H1 (cell line): Measurements from ENCODE around the gene MAF. TPM values are rescaled to one million over a fixed set of nuclear protein-coding genes. Genes with fewer than 3 reads are reported as not detected.
A peak's percentile ranks its signal among the peaks of the same experiment; 100 is the strongest.

Experiments used
- CTCF ChIA-PET: fragments of 300-600 bp; sonication (Branson Sonifier 250); formaldehyde crosslinking; loops from one replicate; lab custom pipeline; 2021; ENCODE audit not compliant: partially characterized antibody; lab: Charles Lee
- POLR2A ChIA-PET: fragments of 300-600 bp; sonication (Branson Sonifier 250); formaldehyde crosslinking; loops from one replicate; lab custom pipeline; 2021; ENCODE audit warnings: inconsistent platforms; ENCODE audit not compliant: partially characterized antibody; lab: Charles Lee
- DNase-seq, 2 experiments: peaks; one replicate each; pipeline versions ENCODE4 v3.0.0 to v3.0.0-alpha.2; 2010 to 2022; ENCODE audit warnings: low spot score in 2 of 2, low read depth in 1 of 2, mixed read lengths in 1 of 2
- FAIRE-seq: peaks from 2 replicates; lab custom pipeline; 2011; peaks lifted over from hg19 to GRCh38; lab: Jason Lieb, UNC
- H2AFZ ChIP-seq: 2 replicates; pipeline ENCODE4 v1.8.1; 2012; ENCODE audit warnings: low read length, inconsistent platforms
- H2AK5ac ChIP-seq: 2 replicates; pipeline ENCODE4 v1.6.1; 2013; ENCODE audit warnings: low read depth, low read length
- H2BK120ac ChIP-seq: replicated peaks from 2 replicates; pipeline ENCODE3; 2013; ENCODE audit warnings: low read depth, low read length, inconsistent platforms
- H2BK12ac ChIP-seq: 2 replicates; pipeline ENCODE4 v1.6.1; 2013; ENCODE audit warnings: low read depth, low read length
- H2BK15ac ChIP-seq: 2 replicates; pipeline ENCODE4 v1.6.1; 2013; ENCODE audit warnings: low read length
- H2BK20ac ChIP-seq: 2 replicates; pipeline ENCODE4 v1.6.1; 2013; ENCODE audit warnings: low read length
- H2BK5ac ChIP-seq: 2 replicates; pipeline ENCODE4 v1.6.1; 2013; ENCODE audit warnings: low read depth, low read length
- H3K14ac ChIP-seq: 2 replicates; pipeline ENCODE4 v1.6.1; 2013; ENCODE audit warnings: inconsistent platforms; ENCODE audit not compliant: insufficient read length
- H3K18ac ChIP-seq: 2 replicates; pipeline ENCODE4 v1.6.1; 2013; ENCODE audit warnings: low read length; ENCODE audit errors: extremely low read depth
- H3K23ac ChIP-seq: 2 replicates; pipeline ENCODE4 v1.6.1; 2013; ENCODE audit warnings: inconsistent platforms; ENCODE audit not compliant: insufficient read length
- H3K23me2 ChIP-seq: 2 replicates; pipeline ENCODE4 v1.6.1; 2013; ENCODE audit warnings: low read depth, low read length
- H3K27ac ChIP-seq: 2 replicates; pipeline ENCODE4 v1.6.1; 2011; ENCODE audit warnings: low read depth, low read length, inconsistent platforms
- H3K27me3 ChIP-seq, 4 experiments: replicated peaks in 1 of 4; 1 replicate in 1 of 4; 2 replicates in 3 of 4; pipeline versions ENCODE4 v1.6.1 to v1.8.1; 2011 to 2013; ENCODE audit warnings: low read length in 3 of 4, mild to moderate bottlenecking in 3 of 4, inconsistent platforms in 2 of 4, mixed read lengths in 2 of 4, moderate library complexity in 1 of 4; ENCODE audit not compliant: control insufficient read depth in 3 of 4, insufficient read depth in 3 of 4; ENCODE audit errors: extremely low read depth in 1 of 4
- H3K36me3 ChIP-seq, 4 experiments: 2 replicates each; pipeline versions ENCODE4 v1.6.1 to v1.8.1; 2011 to 2013; ENCODE audit warnings: mild to moderate bottlenecking in 4 of 4, low read length in 3 of 4, moderate library complexity in 2 of 4, control low read depth in 1 of 4, inconsistent platforms in 1 of 4; ENCODE audit not compliant: insufficient read depth in 4 of 4, control insufficient read depth in 2 of 4
- H3K4ac ChIP-seq: replicated peaks from 2 replicates; pipeline ENCODE3; 2013; ENCODE audit warnings: low read length, low read depth, mixed read lengths, inconsistent platforms; ENCODE audit not compliant: insufficient read length
- H3K4me1 ChIP-seq, 4 experiments: replicated peaks in 1 of 4; 1 replicate in 1 of 4; 2 replicates in 3 of 4; pipeline versions ENCODE4 v1.6.1 to v1.8.1; 2011 to 2013; ENCODE audit warnings: low read length in 3 of 4, inconsistent platforms in 2 of 4, mixed read lengths in 1 of 4; ENCODE audit not compliant: insufficient read depth in 4 of 4, control insufficient read depth in 3 of 4
- H3K4me2 ChIP-seq, 2 experiments: 2 replicates each; pipeline versions ENCODE4 v1.6.1 to v1.8.1; 2011 to 2013; ENCODE audit warnings: low read depth in 2 of 2, low read length in 2 of 2, control low read depth in 1 of 2, inconsistent platforms in 1 of 2, mild to moderate bottlenecking in 1 of 2; ENCODE audit not compliant: insufficient read depth in 1 of 2
- H3K4me3 ChIP-seq, 4 experiments: fragments of 200-600, 300-600 bp in 1 of 4; sonication (generic), shearing (Covaris generic), sonication (Bioruptor Twin) in 1 of 4; 2 replicates each; pipeline versions ENCODE4 v1.5.1 to v1.8.1; 2011 to 2016; ENCODE audit warnings: low read length in 4 of 4, low read depth in 3 of 4, control low read depth in 2 of 4, inconsistent platforms in 2 of 4, mild to moderate bottlenecking in 2 of 4, mixed read lengths in 1 of 4, moderate library complexity in 1 of 4; ENCODE audit not compliant: insufficient read depth in 2 of 4; ENCODE audit errors: extremely low read depth in 1 of 4
- H3K56ac ChIP-seq: replicated peaks from 2 replicates; pipeline ENCODE3; 2013; ENCODE audit warnings: low read depth, mild to moderate bottlenecking, mixed read lengths, low read length, inconsistent platforms; ENCODE audit not compliant: insufficient read length
- H3K79me1 ChIP-seq: 2 replicates; pipeline ENCODE4 v1.6.1; 2013; ENCODE audit warnings: low read depth, low read length, control low read depth
- H3K79me2 ChIP-seq, 2 experiments: 2 replicates each; pipeline versions ENCODE4 v1.6.1 to v1.8.1; 2012 to 2013; ENCODE audit warnings: low read length in 2 of 2, mild to moderate bottlenecking in 2 of 2, inconsistent platforms in 1 of 2; ENCODE audit not compliant: insufficient read depth in 2 of 2, control insufficient read depth in 1 of 2
- H3K9ac ChIP-seq, 4 experiments: replicated peaks in 1 of 4; 1 replicate in 1 of 4; 2 replicates in 3 of 4; pipeline versions ENCODE4 v1.6.1 to v1.8.1; 2011 to 2013; ENCODE audit warnings: low read depth in 3 of 4, low read length in 3 of 4, control low read depth in 2 of 4, mild to moderate bottlenecking in 2 of 4, moderate library complexity in 2 of 4, inconsistent platforms in 1 of 4; ENCODE audit errors: extremely low read depth in 1 of 4
- H3K9me3 ChIP-seq, 2 experiments: 2 replicates each; pipeline versions ENCODE4 v1.6.1 to v1.8.1; 2012 to 2013; ENCODE audit warnings: mild to moderate bottlenecking in 2 of 2, moderate library complexity in 2 of 2, control low read depth in 1 of 2, inconsistent platforms in 1 of 2, low read depth in 1 of 2, low read length in 1 of 2, mixed read lengths in 1 of 2; ENCODE audit not compliant: insufficient read depth in 2 of 2
- H4K20me1 ChIP-seq, 2 experiments: replicated peaks in 1 of 2; 2 replicates each; pipeline versions ENCODE3 to v1.8.1; 2011 to 2013; ENCODE audit warnings: inconsistent platforms in 2 of 2, low read length in 2 of 2, mild to moderate bottlenecking in 1 of 2; ENCODE audit not compliant: insufficient read depth in 2 of 2, control insufficient read depth in 1 of 2
- H4K5ac ChIP-seq: 2 replicates; pipeline ENCODE4 v1.6.1; 2013; ENCODE audit warnings: low read length, low read depth, mixed read lengths, inconsistent platforms; ENCODE audit not compliant: insufficient read length
- H4K8ac ChIP-seq: 2 replicates; pipeline ENCODE4 v1.8.0; 2013; ENCODE audit warnings: mild to moderate bottlenecking, moderate library complexity, low read length, inconsistent platforms; ENCODE audit not compliant: insufficient read depth; ENCODE audit errors: extremely low read depth
- H4K91ac ChIP-seq: replicated peaks from 2 replicates; pipeline ENCODE3; 2013; ENCODE audit warnings: low read length, mixed read lengths, inconsistent platforms; ENCODE audit not compliant: insufficient read length
- E2F6 ChIP-seq: IDR thresholded peaks from 2 replicates; pipeline ENCODE4 v1.6.1; 2012; ENCODE audit warnings: inconsistent platforms
- RBBP5 ChIP-seq: IDR thresholded peaks from 2 replicates; pipeline ENCODE4 v1.7.1; 2012; ENCODE audit warnings: low read depth, mild to moderate bottlenecking, inconsistent platforms, low read length, moderate library complexity, borderline replicate concordance
- TAF1 ChIP-seq: IDR thresholded peaks from 2 replicates; pipeline ENCODE4 v1.6.1; 2011; ENCODE audit warnings: mild to moderate bottlenecking, low read depth, low read length
- TBP ChIP-seq: IDR thresholded peaks from 2 replicates; pipeline ENCODE4 v1.6.1; 2011; ENCODE audit warnings: low read depth, low read length, improper control_type of control experiment
- WGBS, 2 experiments: shearing (Covaris generic) in 1 of 2; methylation state at CpG; one replicate each; pipeline versions ENCODE4 v1.1.6 to v1.1.7; 2013 to 2015; ENCODE audit warnings: low lambda C conversion rate in 2 of 2, mixed read lengths in 2 of 2, inconsistent platforms in 1 of 2, low coverage in 1 of 2, missing lambda C conversion rate in 1 of 2; ENCODE audit not compliant: insufficient replicate concordance in 2 of 2, insufficient coverage in 1 of 2, insufficient read length in 1 of 2; ENCODE audit errors: extremely low coverage in 1 of 2, missing lambda C conversion rate in 1 of 2; 5-methylcytosine and 5-hydroxymethylcytosine counted together
- polyA plus RNA-seq, 7 experiments: library from polyadenylated mRNA; depleted of rRNA in 3 of 7; stranded (reverse) in 5 of 7; unstranded in 2 of 7; fragments of >200 nt in 5 of 7; fragments of 200-250 nt in 2 of 7; gene quantifications; 1 replicate in 5 of 7; 2 replicates in 1 of 7; 4 replicates in 1 of 7; pipeline versions ENCODE4 v1.2.1 to v1.2.3, GENCODE V29; 2011 to 2013; ENCODE audit warnings: missing spikeins in 2 of 7, mixed read lengths in 2 of 7
- total RNA-seq: library from RNA; stranded (reverse); fragmentation: NEBNext Ultra II Directional; extraction: Animal tissue kit (Norgen Biotek cat#: 25700); gene quantifications from 2 replicates; pipeline ENCODE4 v1.2.1, GENCODE V29; 2021
- TF ChIP-seq, protein P1 (sequence below): IDR thresholded peaks from 2 replicates; pipeline ENCODE4 v1.6.1; 2011; ENCODE audit warnings: low read depth, mild to moderate bottlenecking, low read length; ENCODE audit not compliant: insufficient read depth

The MAF gene
- total and polyA plus RNA-seq, 2 of the 8 experiments (the other 6 are each of a cell fraction or from before 2014, with no cell fraction given): 1.3 to 2.7 TPM

DNA sequence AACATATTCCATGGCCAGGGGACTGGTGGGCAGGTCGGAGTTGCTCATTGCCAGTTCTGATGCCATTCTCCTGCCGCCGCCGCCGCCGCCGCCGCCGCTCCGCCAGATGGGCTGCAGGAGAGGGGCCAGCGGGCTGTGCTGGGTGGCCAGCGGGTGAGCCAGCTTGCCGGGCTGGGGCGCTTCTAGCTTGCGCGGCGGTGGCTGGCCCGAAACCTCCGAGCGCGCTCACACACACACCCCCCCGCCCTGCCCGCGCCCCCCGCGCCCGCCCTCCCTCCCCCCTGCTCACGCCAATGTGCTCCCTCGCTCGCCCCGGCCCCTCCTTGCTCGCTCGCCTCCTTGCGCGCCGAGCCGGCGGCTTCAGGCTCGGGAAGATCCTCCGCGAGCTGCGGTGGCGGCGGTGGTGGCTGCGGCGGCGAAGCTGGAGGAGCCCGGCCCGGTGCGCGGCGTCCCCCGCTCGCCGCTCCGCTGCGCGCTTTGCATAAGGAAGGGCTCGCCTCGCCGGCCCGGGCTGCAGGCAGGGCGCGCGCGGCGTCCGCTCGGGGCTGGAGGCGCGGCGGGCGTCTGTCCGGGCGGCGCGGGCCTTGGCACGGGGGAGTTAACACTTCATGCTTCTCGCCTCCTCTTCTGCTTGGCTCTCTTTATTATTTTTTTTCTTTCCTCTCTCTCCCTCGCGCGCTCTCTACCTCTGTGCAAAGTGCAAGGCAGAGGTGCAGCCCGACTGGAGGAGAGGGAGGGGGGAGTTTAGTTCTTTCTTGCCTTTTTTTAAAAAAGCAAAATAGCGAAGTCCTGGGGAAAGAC is 500 bp downstream of the MAF start:
- Histone ChIP-seq H3K4me1 (peaks cover 0 to 7% (median 0%) of the 10 kb centered on the region in 4 experiments; a peak in 1 of 7 replicates), H2BK5ac (no peak overlapping the region), H3K56ac (no peak overlapping the region), H4K5ac (no peak overlapping the region), H3K4me2 (peak overlapping the region; percentile 97 to 100), H3K14ac (no peak overlapping the region), H4K8ac (peak overlapping the region; percentile 87), H3K9ac (peak overlapping the region in 3 of 4 experiments; percentile 24 to 64 (median 48); a peak in 3 of 7 replicates), H3K18ac (peak overlapping the region; percentile 48; the same call in 1 of the 2 replicates), H3K36me3 (no peaks in the 10 kb centered on the region), H4K91ac (no peak overlapping the region), H3K27ac (no peak overlapping the region), H3K9me3 (no peaks in the 10 kb centered on the region), H3K4me3 (peak overlapping the region; percentile 70 to 75 (median 72)), H2BK20ac (no peak overlapping the region), H3K79me2 (no peaks in the 10 kb centered on the region; a peak in 1 of 4 replicates), H2AFZ (peak overlapping the region; percentile 42; the same call in 1 of the 2 replicates), H2BK15ac (no peak overlapping the region), H3K79me1 (no peaks in the 10 kb centered on the region), H4K20me1 (no peaks in the 10 kb centered on the region), H3K23me2 (peaks cover 28% of the 10 kb centered on the region), H3K23ac (no peak overlapping the region), H3K27me3 (peaks cover 0 to 8% (median 6%) of the 10 kb centered on the region in 4 experiments; a peak in 3 of 7 replicates), H2AK5ac (no peak overlapping the region), H3K4ac (no peak overlapping the region), H2BK120ac (no peak overlapping the region), H2BK12ac (0 out of 2 replicates have a peak overlapping the region, but pooled peaks have one; percentile 9)
- WGBS, 2 experiments: 1% methylated on average over 24 of the region's 84 CpGs; no CpG with 5 or more reads in 1 of the 2 experiments
- FAIRE-seq (no peak), DNase-seq (peak in 1 of 2 experiments; percentile 77)
- POLR2A ChIA-PET: interaction anchor here (0.9 kb wide), 1 partner anchor 14 kb away, joined by 4 read pairs; no protein-coding TSS in a partner anchor
- TF ChIP-seq TAF1 (no peak), TBP (peak; percentile 35; the same call in 1 of the 2 replicates), RBBP5 (0 out of 2 replicates have a peak, but pooled peaks have one; percentile 11), E2F6 (peak; percentile 5; the same call in 1 of the 2 replicates)
- TF ChIP-seq, protein P1, sequence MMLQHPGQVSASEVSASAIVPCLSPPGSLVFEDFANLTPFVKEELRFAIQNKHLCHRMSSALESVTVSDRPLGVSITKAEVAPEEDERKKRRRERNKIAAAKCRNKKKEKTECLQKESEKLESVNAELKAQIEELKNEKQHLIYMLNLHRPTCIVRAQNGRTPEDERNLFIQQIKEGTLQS: no peak
- CTCF ChIA-PET: interaction anchor here (0.6 to 2.7 kb wide), 5 partner anchors 27 to 611 kb away, joined by 3 to 10 read pairs (median 3); no protein-coding TSS in a partner anchor
